MM.1S (cell line): ENCODE data around the gene ZNF692.

Experiments
- DNase-seq: peaks from one replicate; pipeline ENCODE4 v3.0.0-alpha.2; 2015
- H2AFZ ChIP-seq: fragments of 300-600 bp; sonication (generic); 2 replicates; pipeline ENCODE4 v1.6.0; 2016; ENCODE audit warnings: antibody characterized with exemption, low read length
- H3F3A ChIP-seq: fragments of 300-600 bp; sonication (generic); 2 replicates; pipeline ENCODE4 v1.6.1; 2016; ENCODE audit warnings: mild to moderate bottlenecking, antibody characterized with exemption, low read length, moderate library complexity, mixed read lengths; ENCODE audit not compliant: insufficient read depth
- H3K27ac ChIP-seq: fragments of 300-600 bp; sonication (generic); 2 replicates; pipeline ENCODE4 v1.5.1; 2016; ENCODE audit warnings: mild to moderate bottlenecking, low read length
- H3K27me3 ChIP-seq: fragments of 300-600 bp; sonication (generic); replicated peaks from 2 replicates; pipeline ENCODE4 v1.6.0; 2016; ENCODE audit warnings: low read length; ENCODE audit not compliant: insufficient read depth
- H3K36me3 ChIP-seq: fragments of 300-600 bp; sonication (generic); replicated peaks from 2 replicates; pipeline ENCODE4 v1.6.1; 2016; ENCODE audit warnings: mild to moderate bottlenecking, low read length, mixed read lengths; ENCODE audit not compliant: insufficient read depth
- H3K4me1 ChIP-seq: fragments of 300-600 bp; sonication (generic); 2 replicates; pipeline ENCODE4 v1.6.1; 2016; ENCODE audit warnings: low read length, mixed read lengths
- H3K4me2 ChIP-seq: fragments of 300-600 bp; sonication (generic); 2 replicates; pipeline ENCODE4 v1.6.0; 2016; ENCODE audit warnings: low read depth, low read length
- H3K4me3 ChIP-seq: fragments of 300-600 bp; sonication (generic); 2 replicates; pipeline ENCODE4 v1.5.1; 2016; ENCODE audit warnings: low read length, mixed read lengths
- H3K79me2 ChIP-seq: fragments of 300-600 bp; sonication (generic); 2 replicates; pipeline ENCODE4 v1.6.1; 2016; ENCODE audit warnings: mixed run types, low read length, mixed read lengths
- H3K9ac ChIP-seq: fragments of 300-600 bp; sonication (generic); 2 replicates; pipeline ENCODE4 v1.6.1; 2016; ENCODE audit warnings: low read length, mixed read lengths
- H3K9me2 ChIP-seq: fragments of 300-600 bp; sonication (generic); replicated peaks from 2 replicates; pipeline ENCODE4 v1.6.1; 2016; ENCODE audit warnings: mild to moderate bottlenecking, low read length, mixed read lengths; ENCODE audit not compliant: insufficient read depth
- H3K9me3 ChIP-seq: fragments of 300-600 bp; sonication (generic); replicated peaks from 2 replicates; pipeline ENCODE4 v1.6.1; 2016; ENCODE audit warnings: mild to moderate bottlenecking, low read length, mixed read lengths; ENCODE audit not compliant: insufficient read depth
- H4K20me1 ChIP-seq: fragments of 300-600 bp; sonication (generic); 2 replicates; pipeline ENCODE4 v1.6.1; 2016; ENCODE audit warnings: mild to moderate bottlenecking, low read length, moderate library complexity, mixed read lengths; ENCODE audit not compliant: insufficient read depth
- EZH2 ChIP-seq: fragments of 300-600 bp; sonication (generic); optimal IDR thresholded peaks from 2 replicates; pipeline ENCODE3; 2017; ENCODE audit warnings: low read depth, mild to moderate bottlenecking, antibody characterized with exemption, low read length, mixed read lengths
- EZH2phosphoT487 ChIP-seq: fragments of 300-600 bp; sonication (generic); IDR thresholded peaks from 2 replicates; pipeline ENCODE4 v1.6.1; 2018; ENCODE audit warnings: antibody characterized with exemption, low read length
- TF ChIP-seq, protein P1 (sequence below): fragments of 300-600 bp; sonication (generic); IDR thresholded peaks from 2 replicates; pipeline ENCODE4 v1.5.1; 2016; ENCODE audit warnings: antibody characterized with exemption, low read length, mixed read lengths

The ZNF692 gene

DNA sequence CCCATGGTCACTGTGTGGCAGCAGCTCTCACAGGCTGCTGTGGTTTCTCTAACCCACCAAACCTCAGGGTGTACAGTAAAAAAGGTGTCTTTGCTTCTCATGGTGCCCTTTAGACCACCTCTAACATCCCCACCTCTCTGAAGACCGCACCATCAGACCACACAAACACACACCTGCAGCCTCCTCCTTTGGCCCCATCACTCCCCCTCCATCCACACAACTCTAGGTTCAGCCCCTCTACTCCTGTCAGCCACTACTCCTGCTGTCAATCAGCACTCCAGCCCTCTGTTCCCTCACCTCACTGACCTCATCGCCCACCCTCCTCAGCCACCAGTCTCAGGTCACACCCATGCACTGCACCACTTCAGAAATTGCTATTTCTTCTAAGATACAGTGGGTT is 7.5 kb downstream of the ZNF692 start:
- Histone ChIP-seq H3K4me1 (no peaks in the 10 kb centered on the region), H3K9me3 (no peaks in the 10 kb centered on the region), H4K20me1 (no peaks in the 10 kb centered on the region), H3K4me3 (no peak overlapping the region), H2AFZ (no peak overlapping the region), H3K27me3 (no peaks in the 10 kb centered on the region), H3K79me2 (0 out of 2 replicates have a peak, but pooled peaks cover 3% of the 10 kb centered on the region), H3K36me3 (no peaks in the 10 kb centered on the region; the same call in 1 of the 2 replicates), H3K27ac (no peak overlapping the region), H3F3A (no peaks in the 10 kb centered on the region), H3K4me2 (no peak overlapping the region), H3K9ac (no peak overlapping the region), H3K9me2 (no peaks in the 10 kb centered on the region)
- DNase-seq, result no peak
- TF ChIP-seq EZH2phosphoT487, result no peak
- TF ChIP-seq, protein P1, sequence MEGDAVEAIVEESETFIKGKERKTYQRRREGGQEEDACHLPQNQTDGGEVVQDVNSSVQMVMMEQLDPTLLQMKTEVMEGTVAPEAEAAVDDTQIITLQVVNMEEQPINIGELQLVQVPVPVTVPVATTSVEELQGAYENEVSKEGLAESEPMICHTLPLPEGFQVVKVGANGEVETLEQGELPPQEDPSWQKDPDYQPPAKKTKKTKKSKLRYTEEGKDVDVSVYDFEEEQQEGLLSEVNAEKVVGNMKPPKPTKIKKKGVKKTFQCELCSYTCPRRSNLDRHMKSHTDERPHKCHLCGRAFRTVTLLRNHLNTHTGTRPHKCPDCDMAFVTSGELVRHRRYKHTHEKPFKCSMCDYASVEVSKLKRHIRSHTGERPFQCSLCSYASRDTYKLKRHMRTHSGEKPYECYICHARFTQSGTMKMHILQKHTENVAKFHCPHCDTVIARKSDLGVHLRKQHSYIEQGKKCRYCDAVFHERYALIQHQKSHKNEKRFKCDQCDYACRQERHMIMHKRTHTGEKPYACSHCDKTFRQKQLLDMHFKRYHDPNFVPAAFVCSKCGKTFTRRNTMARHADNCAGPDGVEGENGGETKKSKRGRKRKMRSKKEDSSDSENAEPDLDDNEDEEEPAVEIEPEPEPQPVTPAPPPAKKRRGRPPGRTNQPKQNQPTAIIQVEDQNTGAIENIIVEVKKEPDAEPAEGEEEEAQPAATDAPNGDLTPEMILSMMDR, result no peak
- TF ChIP-seq EZH2, result no peak

DNA sequence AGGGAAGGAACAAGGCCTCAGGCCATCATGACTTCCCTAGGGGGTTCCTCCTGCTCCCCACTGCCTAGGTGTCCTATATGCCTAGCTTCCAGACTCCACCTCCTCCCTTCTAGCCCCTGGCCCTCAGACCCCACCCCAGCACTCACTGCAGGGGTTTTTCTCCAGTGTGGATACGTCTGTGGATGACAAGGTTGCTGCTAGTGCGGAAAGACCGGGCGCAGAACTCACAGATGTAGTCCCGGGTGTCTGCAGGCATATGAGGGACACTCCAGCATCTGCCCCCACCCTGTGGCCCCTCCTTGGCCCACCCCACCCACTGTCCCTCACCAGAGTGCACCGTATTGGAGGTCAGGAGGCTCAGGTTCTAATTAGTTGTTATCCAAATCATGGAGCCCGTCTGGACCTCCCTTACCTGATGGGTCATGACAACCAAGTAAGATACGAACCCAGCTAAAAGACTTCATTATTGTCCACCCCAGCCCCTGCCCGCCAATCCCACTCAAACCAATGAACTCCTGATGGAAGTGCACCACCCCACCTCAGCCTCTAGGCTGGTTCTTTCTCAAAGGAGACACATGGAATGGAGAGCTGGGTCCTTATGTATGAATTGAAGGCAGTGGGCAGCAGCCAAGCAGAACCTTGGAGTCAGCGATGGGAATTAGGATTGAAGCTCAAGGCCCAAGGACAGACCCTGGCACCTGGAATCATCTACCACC is 8.2 kb downstream of the ZNF692 start:
- H3K4me3 ChIP-seq, result no peak overlapping the region
- H3K36me3 ChIP-seq, result peaks cover 4% of the 10 kb centered on the region
- no peak overlapping the region for H3K4me2 ChIP-seq
- no peaks in the 10 kb centered on the region for H3F3A ChIP-seq
- no peaks in the 10 kb centered on the region for H3K9me2 ChIP-seq
- DNase-seq, result no peak
- no peaks in the 10 kb centered on the region for H3K9me3 ChIP-seq
- TF ChIP-seq EZH2phosphoT487 (no peak), EZH2 (no peak)
- TF ChIP-seq, protein P1, result no peak
- 0 out of 2 replicates have a peak, but pooled peaks cover 3% of the 10 kb centered on the region for H3K79me2 ChIP-seq
- no peak overlapping the region for H2AFZ ChIP-seq
- no peaks in the 10 kb centered on the region for H3K4me1 ChIP-seq
- H3K9ac ChIP-seq, result no peak overlapping the region
- H3K27ac ChIP-seq, result no peak overlapping the region
- no peaks in the 10 kb centered on the region for H3K27me3 ChIP-seq
- H4K20me1 ChIP-seq, result no peaks in the 10 kb centered on the region

DNA sequence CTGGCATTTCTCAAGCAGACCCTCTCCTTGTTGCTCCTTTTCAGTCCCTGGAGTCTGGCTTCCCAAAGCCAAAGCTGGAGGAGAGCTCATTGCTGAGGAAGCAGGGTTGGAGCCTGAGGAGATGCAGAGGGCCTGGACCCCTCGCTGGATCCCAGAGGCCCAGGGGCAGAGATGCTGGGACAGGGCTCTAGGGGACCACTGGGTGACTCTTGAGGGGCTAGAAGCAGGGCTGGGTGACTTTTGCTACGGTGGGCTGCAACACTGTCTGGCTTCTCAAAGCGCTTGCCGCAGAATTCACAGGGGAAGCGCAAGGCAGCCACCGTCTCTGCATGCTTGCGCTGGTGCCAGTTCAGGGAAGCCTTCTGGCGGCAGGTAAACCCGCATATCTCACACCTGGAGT is 8.8 kb downstream of the ZNF692 start:
- no peak for TF ChIP-seq EZH2phosphoT487
- TF ChIP-seq, protein P1, result no peak
- no peak for TF ChIP-seq EZH2
- no peaks in the 10 kb centered on the region for H3K9me2 ChIP-seq
- no peak for DNase-seq
- no peaks in the 10 kb centered on the region for H3K27me3 ChIP-seq
- H3K36me3 ChIP-seq, result peaks cover 7% of the 10 kb centered on the region
- H3K27ac ChIP-seq, result no peak overlapping the region
- no peak overlapping the region for H3K9ac ChIP-seq
- H4K20me1 ChIP-seq, result no peaks in the 10 kb centered on the region
- H3K9me3 ChIP-seq, result no peaks in the 10 kb centered on the region
- H3K79me2 ChIP-seq, result 0 out of 2 replicates have a peak, but pooled peaks cover 3% of the 10 kb centered on the region
- no peak overlapping the region for H3K4me3 ChIP-seq
- no peak overlapping the region for H3K4me2 ChIP-seq
- H2AFZ ChIP-seq, result no peak overlapping the region
- H3F3A ChIP-seq, result no peaks in the 10 kb centered on the region
- no peaks in the 10 kb centered on the region for H3K4me1 ChIP-seq
